Panc1 (cell line): ENCODE measurements around the gene RPL18. TPM values are rescaled to one million over a fixed set of nuclear protein-coding genes. Genes with fewer than 3 reads are reported as not detected.

Experiments
- ATAC-seq: fragments of 200-7000 bp; cut with Tn5 transposase; 2 replicates; pipeline ENCODE4 v1.9.1; 2020; ENCODE audit warnings: mild to moderate bottlenecking, moderate library complexity
- BruUV-seq: library from RNA; stranded (reverse); fragments of 400-500 nt; replicated peaks from 2 replicates; lab custom pipeline; 2021; lab: Mats Ljungman, UMichigan
- CTCF ChIA-PET: fragments of 300-600 bp; sonication (Branson Sonifier 250); formaldehyde crosslinking; loops from one replicate; lab custom pipeline; 2022; ENCODE audit warnings: antibody characterized with exemption; lab: Charles Lee
- POLR2A ChIA-PET: fragments of 300-600 bp; sonication (Branson Sonifier 250); formaldehyde crosslinking; loops from one replicate; lab custom pipeline; 2022; ENCODE audit warnings: antibody characterized with exemption; lab: Charles Lee
- DNase-seq: peaks from one replicate; pipeline ENCODE4 v3.0.0-alpha.2; 2010; ENCODE audit warnings: low read depth, low spot score
- H3K27ac ChIP-seq: 2 replicates; pipeline ENCODE4 v1.5.1; 2011; ENCODE audit warnings: mild to moderate bottlenecking, low read length, inconsistent platforms
- H3K27me3 ChIP-seq: fragments of 200-500 bp; sonication (Bioruptor generic); 2 replicates; pipeline ENCODE4 v1.6.0; 2014; ENCODE audit warnings: low read length, inconsistent platforms; ENCODE audit not compliant: control insufficient read depth, insufficient read depth
- H3K36me3 ChIP-seq: fragments of 200-500 bp; sonication (Bioruptor generic); 2 replicates; pipeline ENCODE4 v1.5.1; 2014; ENCODE audit warnings: inconsistent platforms, mild to moderate bottlenecking, low read length, moderate library complexity; ENCODE audit not compliant: control insufficient read depth, insufficient read depth
- H3K4me1 ChIP-seq: 2 replicates; pipeline ENCODE4 v1.5.1; 2011; ENCODE audit warnings: inconsistent platforms, mild to moderate bottlenecking, low read length, moderate library complexity; ENCODE audit not compliant: control insufficient read depth, insufficient read depth
- H3K4me3 ChIP-seq, 2 experiments: 2 replicates each; pipeline ENCODE4 v1.5.1; 2011 to 2012; ENCODE audit warnings: low read depth in 2 of 2, low read length in 2 of 2, mild to moderate bottlenecking in 2 of 2, inconsistent platforms in 1 of 2, moderate library complexity in 1 of 2
- H3K9me3 ChIP-seq: fragments of 200-500 bp; sonication (Bioruptor generic); 2 replicates; pipeline ENCODE4 v1.5.1; 2014; ENCODE audit warnings: low read depth, mild to moderate bottlenecking, inconsistent platforms, low read length, moderate library complexity; ENCODE audit not compliant: control insufficient read depth, insufficient read depth
- CTCF ChIP-seq: fragments of 450-650 bp; IDR thresholded peaks from 2 replicates; pipeline ENCODE4 v1.5.1; 2017; ENCODE audit warnings: mild to moderate bottlenecking
- POLR2AphosphoS5 ChIP-seq: IDR thresholded peaks from 2 replicates; pipeline ENCODE4 v1.6.1; 2012; ENCODE audit warnings: mild to moderate bottlenecking, low read depth, low read length, moderate library complexity
- REST ChIP-seq, 2 experiments: IDR thresholded peaks; 2 replicates each; pipeline ENCODE4 v1.6.1; 2011 to 2012; ENCODE audit warnings: low read depth in 2 of 2, control low read depth in 1 of 2, low read length in 1 of 2, mild to moderate bottlenecking in 1 of 2, moderate library complexity in 1 of 2; ENCODE audit not compliant: insufficient read depth in 1 of 2
- SIN3A ChIP-seq: IDR thresholded peaks from 2 replicates; pipeline ENCODE4 v1.6.1; 2012; ENCODE audit warnings: low read depth, mild to moderate bottlenecking, low read length, moderate library complexity, borderline replicate concordance; ENCODE audit not compliant: insufficient read depth
- TCF7L2 ChIP-seq: IDR thresholded peaks from 2 replicates; pipeline ENCODE4 v1.6.1; 2011; ENCODE audit warnings: mild to moderate bottlenecking, low read depth, low read length, inconsistent platforms
- in situ Hi-C: cut with HindIII; loops from 2 replicates; pipeline ENCODE4 v1.10.0; 2016; ENCODE audit warnings: low sequenced_read_pairs, low pct_unique_long_range_greater_than_20kb
- intact Hi-C: fragments of 100-400 bp; cut with micrococcal nuclease; formaldehyde crosslinking; loops from one replicate; pipeline ENCODE4 v1.10.0; 2022; ENCODE audit not compliant: unreplicated experiment
- total RNA-seq: library from RNA; stranded (reverse); gene quantifications from one replicate; pipeline ENCODE4 v1.2.1, GENCODE V29; 2021; ENCODE audit not compliant: unreplicated experiment

The RPL18 gene
- total RNA-seq, 1 experiment from 2014 or later, result 670 TPM

- ChIA-PET CTCF (no interaction called here), POLR2A (no interaction called here)
- TF ChIP-seq CTCF, result no peak
- no peak for TF ChIP-seq POLR2AphosphoS5
- TF ChIP-seq SIN3A, result no peak
- TF ChIP-seq TCF7L2, result no peak
- TF ChIP-seq REST (IDR thresholded peaks at IDR 0.05; ENCODE audit: insufficient read depth in 1 of 2, low read depth in 2 of 2, low read length in 1 of 2), result no peak
- no TSS peak for BruUV-seq
- no peaks in the 10 kb centered on the region for H3K4me1 ChIP-seq
- H3K27ac ChIP-seq, result no peak overlapping the region
- H3K9me3 ChIP-seq, result no peaks in the 10 kb centered on the region
- H3K4me3 ChIP-seq, result no peak overlapping the region
- ATAC-seq (0 out of 2 replicates have a peak, but pooled peaks have one; percentile 50), DNase-seq (no peak)
- intact Hi-C loops (no loop called here), in situ Hi-C loops (no loop called here)
- no peaks in the 10 kb centered on the region for H3K36me3 ChIP-seq
- H3K27me3 ChIP-seq, result no peaks in the 10 kb centered on the region
Measured at GRCh38 chr19:48596679-48597465, 22.1 kb downstream of the RPL18 start.

GRCh38 chr19:48596237-48596636, 22.7 kb downstream of the RPL18 start:
- no peaks in the 10 kb centered on the region for H3K27me3 ChIP-seq
- no peak for DNase-seq
- BruUV-seq, result no TSS peak
- no peak overlapping the region for H3K27ac ChIP-seq
- H3K9me3 ChIP-seq, result no peaks in the 10 kb centered on the region
- in situ Hi-C loops (no loop called here), intact Hi-C loops (no loop called here)
- H3K36me3 ChIP-seq, result no peaks in the 10 kb centered on the region
- no peak overlapping the region for H3K4me3 ChIP-seq
- CTCF ChIA-PET, result interaction anchor here (1.9 kb wide), 1 partner anchor 12 kb away, joined by 7 read pairs; no protein-coding TSS in a partner anchor
- no peaks in the 10 kb centered on the region for H3K4me1 ChIP-seq
- POLR2A ChIA-PET, result no interaction called here
- ATAC-seq, result no peak
- TF ChIP-seq REST (IDR thresholded peaks at IDR 0.05; ENCODE audit: insufficient read depth in 1 of 2, low read depth in 2 of 2, low read length in 1 of 2) (no peak), CTCF (no peak), SIN3A (no peak), TCF7L2 (no peak), POLR2AphosphoS5 (no peak)
